ENCODE data around the gene PREP. TPM values are rescaled to one million over a fixed set of nuclear protein-coding genes. Genes with fewer than 3 reads are reported as not detected.
A peak's percentile ranks its signal among the peaks of the same experiment; 100 is the strongest.

PREP gene
- total RNA-seq, 2 donors from 2014 or later, result 99.9 to 113 TPM

GRCh38 chr6:105330913-105331312 lies 72.0 kb downstream of the PREP start:
- TF ChIP-seq, protein P1, sequence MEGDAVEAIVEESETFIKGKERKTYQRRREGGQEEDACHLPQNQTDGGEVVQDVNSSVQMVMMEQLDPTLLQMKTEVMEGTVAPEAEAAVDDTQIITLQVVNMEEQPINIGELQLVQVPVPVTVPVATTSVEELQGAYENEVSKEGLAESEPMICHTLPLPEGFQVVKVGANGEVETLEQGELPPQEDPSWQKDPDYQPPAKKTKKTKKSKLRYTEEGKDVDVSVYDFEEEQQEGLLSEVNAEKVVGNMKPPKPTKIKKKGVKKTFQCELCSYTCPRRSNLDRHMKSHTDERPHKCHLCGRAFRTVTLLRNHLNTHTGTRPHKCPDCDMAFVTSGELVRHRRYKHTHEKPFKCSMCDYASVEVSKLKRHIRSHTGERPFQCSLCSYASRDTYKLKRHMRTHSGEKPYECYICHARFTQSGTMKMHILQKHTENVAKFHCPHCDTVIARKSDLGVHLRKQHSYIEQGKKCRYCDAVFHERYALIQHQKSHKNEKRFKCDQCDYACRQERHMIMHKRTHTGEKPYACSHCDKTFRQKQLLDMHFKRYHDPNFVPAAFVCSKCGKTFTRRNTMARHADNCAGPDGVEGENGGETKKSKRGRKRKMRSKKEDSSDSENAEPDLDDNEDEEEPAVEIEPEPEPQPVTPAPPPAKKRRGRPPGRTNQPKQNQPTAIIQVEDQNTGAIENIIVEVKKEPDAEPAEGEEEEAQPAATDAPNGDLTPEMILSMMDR (IDR thresholded peaks at IDR 0.05), result no peak
- no peak overlapping the region for H3K4me3 ChIP-seq
- H3K36me3 ChIP-seq, result peaks cover 9% of the 10 kb centered on the region
- no peaks in the 10 kb centered on the region for H3K9me3 ChIP-seq
- no peak for DNase-seq
- H3K27me3 ChIP-seq, result no peaks in the 10 kb centered on the region
- H3K9ac ChIP-seq (ENCODE audit: low read depth in 2 of 2, low read length in 2 of 2), result no peak overlapping the region
- no peak overlapping the region for H3K27ac ChIP-seq
- no peaks in the 10 kb centered on the region for H3K4me1 ChIP-seq
- intact Hi-C loops (cut with DNase I), result no loop called here

GRCh38 chr6:105330364-105330763 lies 72.5 kb downstream of the PREP start:
- Histone ChIP-seq H3K9me3 (no peaks in the 10 kb centered on the region), H3K9ac (ENCODE audit: low read depth in 2 of 2, low read length in 2 of 2) (no peak overlapping the region), H3K4me1 (no peaks in the 10 kb centered on the region), H3K4me3 (no peak overlapping the region), H3K36me3 (peaks cover 9% of the 10 kb centered on the region), H3K27me3 (no peaks in the 10 kb centered on the region), H3K27ac (no peak overlapping the region)
- TF ChIP-seq, protein P1 (IDR thresholded peaks at IDR 0.05), result no peak
- no peak for DNase-seq
- intact Hi-C loops (cut with DNase I), result no loop called here

DNA sequence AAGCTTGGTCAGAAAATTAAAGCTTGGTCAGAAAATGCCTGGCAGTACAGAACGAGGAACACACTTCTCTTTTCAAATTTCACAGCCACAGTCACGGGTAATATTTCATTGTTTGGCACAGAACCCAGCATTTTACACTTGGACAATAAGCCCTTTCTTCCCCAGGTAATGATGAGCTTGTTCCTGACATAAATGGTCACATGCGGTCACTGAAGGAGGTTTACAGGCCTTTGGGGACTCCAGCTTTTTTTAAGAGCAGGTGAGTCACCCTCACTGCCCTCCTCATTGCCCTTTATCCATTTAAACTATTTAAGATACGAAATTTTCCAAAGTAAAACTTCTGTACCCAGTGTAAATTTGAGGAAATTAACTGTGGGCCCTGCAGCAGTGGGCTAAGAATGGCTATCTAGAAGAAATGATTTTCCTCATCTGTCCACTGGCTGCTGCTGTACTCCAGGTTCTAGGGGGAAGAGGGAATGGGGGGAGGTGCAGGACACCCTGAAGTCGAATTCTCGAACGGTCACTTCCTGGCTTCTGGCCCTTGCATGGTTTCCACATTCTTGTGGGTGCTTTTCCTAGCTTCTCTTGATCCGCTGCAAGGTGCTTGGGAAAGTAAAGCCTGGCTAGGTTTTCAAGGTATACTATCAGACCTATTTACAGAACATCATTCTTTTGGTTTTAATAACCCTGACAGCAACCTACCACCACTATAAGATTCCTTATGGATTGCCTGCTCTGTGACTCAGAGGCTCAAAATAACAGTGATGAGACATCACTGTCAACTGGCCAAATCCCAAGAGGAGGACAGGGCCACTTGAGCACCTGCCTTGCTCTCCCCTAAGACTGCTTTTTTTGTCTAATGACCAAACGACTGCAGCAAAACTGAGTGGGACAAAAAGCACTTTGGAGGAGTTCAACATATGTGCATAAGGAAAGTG lies 75.8 kb downstream of the PREP start:
- no peaks in the 10 kb centered on the region for H3K4me1 ChIP-seq
- H3K9me3 ChIP-seq, result no peaks in the 10 kb centered on the region
- no peaks in the 10 kb centered on the region for H3K27me3 ChIP-seq
- no peak overlapping the region for H3K4me3 ChIP-seq
- H3K27ac ChIP-seq, result peak overlapping the region; percentile 18
- intact Hi-C loops (cut with DNase I), result no loop called here
- H3K36me3 ChIP-seq, result peaks cover 15% of the 10 kb centered on the region
- TF ChIP-seq, protein P1 (IDR thresholded peaks at IDR 0.05), result no peak
- H3K9ac ChIP-seq (ENCODE audit: low read depth in 2 of 2, low read length in 2 of 2), result peak overlapping the region in 1 of 2 donors; percentile 12
- DNase-seq, result no peak

- TF ChIP-seq, protein P1 (IDR thresholded peaks at IDR 0.05), result no peak
Observed at GRCh38 chr6:105326216-105326615, 76.7 kb downstream of the PREP start.

GRCh38 chr6:105324386-105324950 lies 78.4 kb downstream of the PREP start:
- intact Hi-C loops (cut with DNase I), result loop anchor here (5.0 kb wide), 1 partner anchor 33 kb away; no protein-coding TSS in a partner anchor
- no peak overlapping the region for H3K9ac ChIP-seq (ENCODE audit: low read depth in 2 of 2, low read length in 2 of 2)
- peaks cover 6% of the 10 kb centered on the region for H3K36me3 ChIP-seq
- H3K9me3 ChIP-seq, result no peaks in the 10 kb centered on the region
- H3K27ac ChIP-seq, result no peak overlapping the region
- H3K4me3 ChIP-seq, result no peak overlapping the region
- H3K27me3 ChIP-seq, result no peaks in the 10 kb centered on the region
- TF ChIP-seq, protein P1 (IDR thresholded peaks at IDR 0.05), result no peak
- DNase-seq, result no peak
- no peaks in the 10 kb centered on the region for H3K4me1 ChIP-seq

More at GRCh38 chr6:105326216-105326615, 76.7 kb downstream of the PREP start:
- H3K27ac ChIP-seq, result no peak overlapping the region
- no peak overlapping the region for H3K4me3 ChIP-seq
- intact Hi-C loops (cut with DNase I), result no loop called here
- peak; percentile 47 for DNase-seq
- H3K4me1 ChIP-seq, result no peaks in the 10 kb centered on the region
- no peaks in the 10 kb centered on the region for H3K9me3 ChIP-seq
- no peaks in the 10 kb centered on the region for H3K27me3 ChIP-seq
- H3K36me3 ChIP-seq, result peaks cover 13% of the 10 kb centered on the region
- H3K9ac ChIP-seq (ENCODE audit: low read depth in 2 of 2, low read length in 2 of 2), result no peak overlapping the region

Measured in colonic mucosa (tissue), 4 donors.